Measurements from ENCODE around the gene BCL3.

DNA sequence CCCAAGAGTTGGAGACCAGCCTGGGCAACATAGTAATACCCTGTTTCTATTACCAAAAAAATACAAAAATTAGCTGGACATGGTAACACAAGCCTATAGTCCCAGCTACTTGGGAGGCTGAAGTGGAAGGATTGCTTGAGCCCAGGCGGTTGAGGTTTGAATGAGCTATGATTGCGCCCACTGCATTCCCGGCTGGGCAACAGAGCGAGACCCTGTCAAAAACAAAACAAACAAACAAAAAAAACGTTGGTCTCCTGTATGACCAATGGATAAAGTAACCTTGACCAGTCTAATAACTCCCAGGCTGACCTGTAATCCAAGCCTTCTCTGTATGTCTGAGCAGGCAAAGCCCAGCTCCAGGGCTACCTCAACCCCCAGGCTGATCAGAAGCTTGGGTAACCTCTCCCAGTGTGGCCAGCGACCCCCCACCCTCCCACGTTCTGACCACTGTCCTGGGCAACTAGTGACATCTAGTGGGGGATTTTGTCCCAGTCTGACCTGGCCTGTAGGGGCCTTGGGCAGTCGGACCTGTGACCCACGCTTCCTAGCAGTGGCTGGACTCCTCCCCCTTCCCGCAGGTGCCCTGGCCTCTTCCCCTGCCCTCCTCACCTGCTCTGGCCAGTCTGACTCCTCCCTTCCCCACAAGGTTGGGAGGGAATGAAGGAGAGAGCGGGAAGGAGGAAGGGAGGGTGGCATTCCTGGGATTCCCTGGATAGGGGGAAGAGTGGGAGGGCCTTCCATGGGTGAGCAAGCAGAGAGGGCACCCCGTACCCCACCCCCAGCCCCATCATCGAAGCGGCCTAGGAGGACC is 59.3 kb downstream of the BCL3 start:
- TF ChIP-seq POLR2AphosphoS5 (IDR thresholded peaks at IDR 0.05) = no peak
- no peak for TF ChIP-seq POLR2A (IDR thresholded peaks at IDR 0.05)
- TF ChIP-seq, protein P1, sequence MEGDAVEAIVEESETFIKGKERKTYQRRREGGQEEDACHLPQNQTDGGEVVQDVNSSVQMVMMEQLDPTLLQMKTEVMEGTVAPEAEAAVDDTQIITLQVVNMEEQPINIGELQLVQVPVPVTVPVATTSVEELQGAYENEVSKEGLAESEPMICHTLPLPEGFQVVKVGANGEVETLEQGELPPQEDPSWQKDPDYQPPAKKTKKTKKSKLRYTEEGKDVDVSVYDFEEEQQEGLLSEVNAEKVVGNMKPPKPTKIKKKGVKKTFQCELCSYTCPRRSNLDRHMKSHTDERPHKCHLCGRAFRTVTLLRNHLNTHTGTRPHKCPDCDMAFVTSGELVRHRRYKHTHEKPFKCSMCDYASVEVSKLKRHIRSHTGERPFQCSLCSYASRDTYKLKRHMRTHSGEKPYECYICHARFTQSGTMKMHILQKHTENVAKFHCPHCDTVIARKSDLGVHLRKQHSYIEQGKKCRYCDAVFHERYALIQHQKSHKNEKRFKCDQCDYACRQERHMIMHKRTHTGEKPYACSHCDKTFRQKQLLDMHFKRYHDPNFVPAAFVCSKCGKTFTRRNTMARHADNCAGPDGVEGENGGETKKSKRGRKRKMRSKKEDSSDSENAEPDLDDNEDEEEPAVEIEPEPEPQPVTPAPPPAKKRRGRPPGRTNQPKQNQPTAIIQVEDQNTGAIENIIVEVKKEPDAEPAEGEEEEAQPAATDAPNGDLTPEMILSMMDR (IDR thresholded peaks at IDR 0.05) = peak in 2 of 4 experiments; percentile 38 to 62
- TF ChIP-seq EP300 (IDR thresholded peaks at IDR 0.05) = no peak
